ENCODE measurements around the gene SEC23B. TPM values are rescaled to one million over a fixed set of nuclear protein-coding genes. Genes with fewer than 3 reads are reported as not detected.

The SEC23B gene
- total and polyA plus RNA-seq, 2 donors (not counting 3 experiments of a cell fraction or from before 2014, with no cell fraction given): 38.0 to 44.0 TPM

DNA sequence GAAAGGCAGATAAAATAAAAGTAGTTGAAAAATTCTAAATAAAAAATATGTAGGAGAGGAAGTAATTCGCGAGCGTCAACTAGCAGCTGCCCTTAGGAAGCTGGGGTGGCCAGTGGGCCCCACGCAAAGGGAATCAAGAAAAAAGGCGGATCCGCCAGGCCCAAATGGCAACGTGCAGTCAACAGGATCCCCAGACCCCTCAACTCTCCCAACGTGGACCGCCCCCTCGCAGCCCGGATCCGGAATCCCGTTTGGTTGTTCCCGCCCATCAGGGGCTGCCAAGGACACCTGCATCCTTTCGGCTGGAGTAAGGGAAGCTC lies 41.2 kb upstream of the SEC23B start:
- TF ChIP-seq POLR2AphosphoS5 (IDR thresholded peaks at IDR 0.05; ENCODE audit: insufficient read depth, low read depth, low read length) (peak; percentile 71), JUN (IDR thresholded peaks at IDR 0.05; ENCODE audit: borderline replicate concordance, insufficient read depth, insufficient read length, low read depth) (no peak), POLR2A (IDR thresholded peaks at IDR 0.05; ENCODE audit: low read depth, low read length) (peak; percentile 75)
- DNase-seq (ENCODE audit: low read depth, low spot score) (no peak), FAIRE-seq (no peak)
- Histone ChIP-seq H3K9ac (replicated peaks; ENCODE audit: extremely low read depth, insufficient read depth, low read length) (peak overlapping the region; percentile 93), H3K4me1 (ENCODE audit: control insufficient read depth, extremely low read depth, insufficient read depth, low read length) (peaks cover 13% of the 10 kb centered on the region), H3K4me3 (replicated peaks in 1 of 3; ENCODE audit: insufficient read depth in 1 of 3, low read depth in 1 of 3, low read length in 3 of 3) (peak overlapping the region; percentile 72 to 99 (median 99)), H2AFZ (ENCODE audit: low read depth, low read length) (peak overlapping the region; percentile 96), H3K36me3 (ENCODE audit: control insufficient read depth in 2 of 2, extremely low read depth in 1 of 2, insufficient read depth in 2 of 2, low read length in 2 of 2) (peaks cover 0 to 3% of the 10 kb centered on the region in 2 experiments), H3K27me3 (ENCODE audit: control insufficient read depth in 2 of 2, insufficient read depth in 2 of 2, low read length in 2 of 2) (no peaks in the 10 kb centered on the region), H3K9me1 (replicated peaks; ENCODE audit: control insufficient read depth, extremely low read depth, insufficient read depth, low read length) (no peaks in the 10 kb centered on the region), H3K79me2 (ENCODE audit: control insufficient read depth, insufficient read depth, low read length) (peaks cover 32% of the 10 kb centered on the region), H3K4me2 (ENCODE audit: insufficient read depth, low read length) (peak overlapping the region; percentile 94), H3K27ac (ENCODE audit: insufficient read depth, low read depth, low read length) (no peak overlapping the region), H3K9me3 (replicated peaks; ENCODE audit: control insufficient read depth, insufficient read depth, low read length) (no peaks in the 10 kb centered on the region), H4K20me1 (replicated peaks; ENCODE audit: control insufficient read depth, extremely low read depth, insufficient read depth, low read length) (no peaks in the 10 kb centered on the region)
- CTCF ChIA-PET: interaction anchor here (0.7 to 1.6 kb wide), 7 partner anchors 9 to 179 kb away, joined by 3 to 6 read pairs (median 3); partner anchors contain the start of genes RBBP9 and SEC23B
- no TSS peak for BruUV-seq (replicated peaks)
- POLR2A ChIA-PET: interaction anchor here (0.6 to 1.2 kb wide), 2 partner anchors 33 to 41 kb away, joined by 5 to 8 read pairs; partner anchors contain the start of gene SEC23B
- intact Hi-C loops (cut with micrococcal nuclease): loop anchor here (5.0 kb wide), 2 partner anchors 179 to 329 kb away; partner anchors contain the start of genes KAT14, PET117 and ZNF133
- dilution Hi-C loops (cut with MboI; ENCODE audit: extremely low pct_ligation_motif_present, low sequenced_read_pairs): no loop called here

DNA sequence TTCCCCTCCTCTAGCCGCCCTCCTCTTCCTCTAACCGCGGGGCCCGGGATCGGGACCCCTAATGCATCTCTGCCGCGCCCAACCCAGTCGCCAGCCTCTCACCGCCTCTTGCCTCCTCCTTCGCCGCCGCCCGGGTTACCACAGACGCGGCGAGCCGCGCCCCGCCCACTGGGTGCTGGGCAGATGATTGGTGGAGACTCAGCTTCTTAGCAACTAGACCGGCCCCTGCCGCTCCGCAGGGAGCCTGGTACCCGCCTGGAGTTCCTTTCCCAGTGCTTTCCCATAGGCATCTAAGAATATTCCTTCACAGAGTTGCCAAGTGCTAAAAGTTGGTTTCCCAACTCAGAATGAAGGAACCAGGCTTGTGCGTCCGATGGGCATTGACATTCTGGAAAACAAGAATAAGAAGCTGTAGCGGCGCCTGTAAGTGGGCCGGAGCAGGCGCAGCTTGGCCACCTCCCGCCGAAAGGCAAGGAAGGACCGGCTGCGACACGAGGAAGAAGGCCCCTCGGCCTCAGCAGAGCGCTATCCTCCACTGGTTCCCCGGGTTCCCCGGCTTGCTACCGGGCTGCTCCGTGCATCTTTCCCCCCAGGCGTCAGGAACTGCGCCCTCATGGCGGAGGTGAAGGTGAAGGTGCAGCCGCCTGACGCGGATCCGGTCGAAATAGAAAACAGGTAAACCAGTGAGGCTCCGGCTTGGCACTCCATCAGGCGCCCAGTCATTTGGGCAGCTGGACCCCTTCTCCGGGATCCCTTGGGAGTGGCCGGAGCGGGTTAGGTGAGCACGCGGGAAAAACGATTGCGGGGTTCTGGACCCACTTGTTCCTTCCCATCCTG lies 40.6 kb upstream of the SEC23B start, which contains the start of the genes DZANK1 and POLR3F:
DZANK1 (minus strand) TSS at position 137 of the 837 bp plus-strand sequence. CDS start 1,672 bp downstream, outside the sequence.
POLR3F (plus strand) TSS at position 497 of the 837 bp plus-strand sequence; CDS start at position 614, 117 bp downstream.
- dilution Hi-C loops (cut with MboI; ENCODE audit: extremely low pct_ligation_motif_present, low sequenced_read_pairs): no loop called here
- no peaks in the 10 kb centered on the region for H3K27me3 ChIP-seq (ENCODE audit: control insufficient read depth in 2 of 2, insufficient read depth in 2 of 2, low read length in 2 of 2)
- no peaks in the 10 kb centered on the region for H4K20me1 ChIP-seq (replicated peaks; ENCODE audit: control insufficient read depth, extremely low read depth, insufficient read depth, low read length)

More for the DNA sequence above, 40.6 kb upstream of the SEC23B start, which contains the start of the genes DZANK1 and POLR3F:
- H3K4me3 ChIP-seq (replicated peaks in 1 of 3; ENCODE audit: insufficient read depth in 1 of 3, low read depth in 1 of 3, low read length in 3 of 3): peak within 1 kb of the TSS; percentile 72 to 99 (median 99)
- intact Hi-C loops (cut with micrococcal nuclease): loop anchor here (1.0 to 5.0 kb wide), 6 partner anchors 30 to 330 kb away; partner anchors contain the start of genes KAT14, PET117, RBBP9 and SEC23B
- peaks cover 0 to 3% of the 10 kb centered on the region in 2 experiments for H3K36me3 ChIP-seq (ENCODE audit: control insufficient read depth in 2 of 2, extremely low read depth in 1 of 2, insufficient read depth in 2 of 2, low read length in 2 of 2)
- no peaks in the 10 kb centered on the region for H3K9me3 ChIP-seq (replicated peaks; ENCODE audit: control insufficient read depth, insufficient read depth, low read length)
- FAIRE-seq (peak; percentile 94), DNase-seq (ENCODE audit: low read depth, low spot score) (peak; percentile 96)
- ChIA-PET POLR2A (interaction anchor here (0.6 to 1.2 kb wide), 2 partner anchors 33 to 40 kb away, joined by 5 to 8 read pairs; partner anchors contain the start of gene SEC23B), CTCF (interaction anchor here (0.7 to 1.6 kb wide), 7 partner anchors 9 to 179 kb away, joined by 3 to 6 read pairs (median 3); partner anchors contain the start of genes RBBP9 and SEC23B)
- peaks cover 13% of the 10 kb centered on the region for H3K4me1 ChIP-seq (ENCODE audit: control insufficient read depth, extremely low read depth, insufficient read depth, low read length)
- peak within 1 kb of the TSS; percentile 93 for H3K27ac ChIP-seq (ENCODE audit: insufficient read depth, low read depth, low read length)
- H3K9ac ChIP-seq (replicated peaks; ENCODE audit: extremely low read depth, insufficient read depth, low read length): peak within 1 kb of the TSS; percentile 93
- H3K9me1 ChIP-seq (replicated peaks; ENCODE audit: control insufficient read depth, extremely low read depth, insufficient read depth, low read length): no peaks in the 10 kb centered on the region
- H3K4me2 ChIP-seq (ENCODE audit: insufficient read depth, low read length): peak within 1 kb of the TSS; percentile 94
- TF ChIP-seq, protein P1, sequence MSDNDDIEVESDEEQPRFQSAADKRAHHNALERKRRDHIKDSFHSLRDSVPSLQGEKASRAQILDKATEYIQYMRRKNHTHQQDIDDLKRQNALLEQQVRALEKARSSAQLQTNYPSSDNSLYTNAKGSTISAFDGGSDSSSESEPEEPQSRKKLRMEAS (IDR thresholded peaks at IDR 0.05; ENCODE audit: insufficient read depth, insufficient read length): peak; percentile 86
- TF ChIP-seq GATA2 (IDR thresholded peaks at IDR 0.05; ENCODE audit: insufficient read depth, insufficient read length, low read depth, low read length): no peak
- TF ChIP-seq JUN (IDR thresholded peaks at IDR 0.05; ENCODE audit: borderline replicate concordance, insufficient read depth, insufficient read length, low read depth): no peak
- TF ChIP-seq, protein P2, sequence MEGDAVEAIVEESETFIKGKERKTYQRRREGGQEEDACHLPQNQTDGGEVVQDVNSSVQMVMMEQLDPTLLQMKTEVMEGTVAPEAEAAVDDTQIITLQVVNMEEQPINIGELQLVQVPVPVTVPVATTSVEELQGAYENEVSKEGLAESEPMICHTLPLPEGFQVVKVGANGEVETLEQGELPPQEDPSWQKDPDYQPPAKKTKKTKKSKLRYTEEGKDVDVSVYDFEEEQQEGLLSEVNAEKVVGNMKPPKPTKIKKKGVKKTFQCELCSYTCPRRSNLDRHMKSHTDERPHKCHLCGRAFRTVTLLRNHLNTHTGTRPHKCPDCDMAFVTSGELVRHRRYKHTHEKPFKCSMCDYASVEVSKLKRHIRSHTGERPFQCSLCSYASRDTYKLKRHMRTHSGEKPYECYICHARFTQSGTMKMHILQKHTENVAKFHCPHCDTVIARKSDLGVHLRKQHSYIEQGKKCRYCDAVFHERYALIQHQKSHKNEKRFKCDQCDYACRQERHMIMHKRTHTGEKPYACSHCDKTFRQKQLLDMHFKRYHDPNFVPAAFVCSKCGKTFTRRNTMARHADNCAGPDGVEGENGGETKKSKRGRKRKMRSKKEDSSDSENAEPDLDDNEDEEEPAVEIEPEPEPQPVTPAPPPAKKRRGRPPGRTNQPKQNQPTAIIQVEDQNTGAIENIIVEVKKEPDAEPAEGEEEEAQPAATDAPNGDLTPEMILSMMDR (IDR thresholded peaks at IDR 0.05; ENCODE audit: extremely low read depth in 1 of 2, insufficient read depth in 1 of 2, low read depth in 1 of 2, low read length in 2 of 2): no peak
- no peak for TF ChIP-seq FOS (IDR thresholded peaks at IDR 0.05; ENCODE audit: borderline replicate concordance, insufficient read depth, low read length)
- peak; percentile 99 for TF ChIP-seq MYC (IDR thresholded peaks at IDR 0.05; ENCODE audit: low read depth, low read length)
- TF ChIP-seq EZH2 (IDR thresholded peaks at IDR 0.05; ENCODE audit: borderline replicate concordance, low read depth, low read length, severe bottlenecking): no peak
- peak; percentile 34 for TF ChIP-seq POLR2A (IDR thresholded peaks at IDR 0.05; ENCODE audit: low read depth, low read length)
- peak; percentile 46 for TF ChIP-seq POLR2AphosphoS5 (IDR thresholded peaks at IDR 0.05; ENCODE audit: insufficient read depth, low read depth, low read length)
- H2AFZ ChIP-seq (ENCODE audit: low read depth, low read length): peak within 1 kb of the TSS; percentile 96
- H3K79me2 ChIP-seq (ENCODE audit: control insufficient read depth, insufficient read depth, low read length): peaks cover 32% of the 10 kb centered on the region
- no TSS peak for BruUV-seq (replicated peaks)

Measured in endothelial cell of umbilical vein (primary cell).